ENCODE results near the gene NFE2L3.
"Not testable (repeated sequence)": the region's sequence is repeated elsewhere in the genome, so short reads cannot be mapped to it uniquely, and the experiment has no call there.

Gene NFE2L3

GRCh38 chr7:26169271-26169670 lies 17.3 kb downstream of the NFE2L3 start:
- no peak for DNase-seq

DNA sequence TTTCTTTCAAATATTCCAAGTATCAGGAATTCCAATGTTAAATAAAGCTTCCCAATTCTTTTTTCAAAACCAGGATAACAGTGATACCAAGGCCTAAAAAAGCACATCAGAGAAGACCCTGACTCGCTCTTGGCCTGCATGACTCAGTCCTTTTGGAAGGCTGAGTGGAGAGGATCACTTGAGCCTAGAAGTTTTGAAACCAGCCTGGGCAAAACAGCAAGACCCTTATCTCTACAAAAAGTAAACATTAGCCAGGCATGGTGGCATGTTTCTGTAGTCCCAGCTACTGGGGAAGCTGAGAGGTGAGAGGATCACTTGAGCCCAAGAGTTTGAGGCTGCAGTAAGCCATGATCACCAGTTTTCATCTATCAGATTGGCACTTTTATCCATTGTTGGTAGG lies 18.7 kb downstream of the NFE2L3 start:
- no peak for DNase-seq

- DNase-seq = no peak
Measured at GRCh38 chr7:26171601-26172000, 19.6 kb downstream of the NFE2L3 start.

DNA sequence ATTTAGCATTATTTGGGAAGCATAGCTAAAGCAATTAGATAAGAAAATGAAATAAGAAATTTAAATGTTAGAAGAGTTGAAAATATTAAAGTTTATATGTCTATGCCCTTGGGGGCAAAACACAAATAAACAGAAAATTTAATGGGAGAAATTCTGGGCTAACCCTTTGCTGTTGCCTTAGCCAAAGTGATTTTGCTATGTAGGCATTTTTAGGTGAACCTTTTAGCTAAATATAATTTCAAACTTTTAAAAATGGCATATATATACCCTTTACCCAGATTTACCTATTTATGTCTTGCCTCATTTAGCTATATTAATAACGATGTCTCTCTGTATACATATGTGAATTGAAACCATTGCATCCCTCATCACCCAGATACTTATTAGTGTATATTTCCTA lies 20.1 kb downstream of the NFE2L3 start:
- no peak for DNase-seq

GRCh38 chr7:26175903-26176302 lies 23.9 kb downstream of the NFE2L3 start:
- DNase-seq = not testable (repeated sequence)

GRCh38 chr7:26176696-26177095 lies 24.7 kb downstream of the NFE2L3 start:
- DNase-seq = not testable (repeated sequence)

GRCh38 chr7:26177269-26177668 lies 25.3 kb downstream of the NFE2L3 start:
- DNase-seq = not testable (repeated sequence)

GRCh38 chr7:26178272-26178960 lies 26.4 kb downstream of the NFE2L3 start:
- no peak for DNase-seq

- DNase-seq = no peak
Measured at GRCh38 chr7:26179422-26179821, 27.4 kb downstream of the NFE2L3 start.

- no peak for DNase-seq
Measured at GRCh38 chr7:26179826-26180497, 28.0 kb downstream of the NFE2L3 start.

- no peak for DNase-seq
Measured at GRCh38 chr7:26180792-26181198, 28.8 kb downstream of the NFE2L3 start.

DNA sequence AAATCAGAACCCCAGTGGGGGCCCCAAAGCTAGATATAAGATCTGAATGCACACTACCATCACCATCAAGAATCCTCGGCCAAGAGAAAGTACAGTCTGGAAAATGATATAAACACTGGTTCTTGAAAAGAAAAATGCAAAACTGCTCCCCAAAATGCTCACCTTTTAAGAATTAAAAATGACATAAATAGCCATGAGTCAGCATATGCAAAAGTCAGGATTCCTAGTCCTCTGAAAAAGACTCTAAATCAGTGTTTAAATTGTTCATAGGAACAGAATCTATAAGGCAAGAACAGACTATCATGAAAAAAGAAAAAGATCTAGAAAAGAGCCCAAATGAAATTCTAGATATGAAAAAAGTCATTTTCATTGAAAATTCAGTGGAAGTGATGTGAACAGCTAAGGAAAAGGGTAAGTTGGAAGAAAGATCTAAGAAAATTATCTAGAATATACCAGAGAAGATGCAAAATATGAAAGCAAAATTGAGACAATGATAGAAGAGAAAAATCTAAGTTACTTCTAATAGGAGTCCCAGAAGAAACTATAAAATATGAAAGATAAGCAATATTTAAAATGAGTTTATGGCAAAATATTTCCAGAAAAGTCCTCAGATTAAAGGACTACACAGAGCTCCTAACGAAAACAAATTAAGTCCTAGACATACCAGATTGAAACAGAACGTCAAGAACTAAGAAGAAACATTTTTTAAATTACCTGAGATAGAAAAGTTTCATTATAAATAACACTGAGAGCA lies 29.7 kb downstream of the NFE2L3 start:
- DNase-seq = no peak

DNA sequence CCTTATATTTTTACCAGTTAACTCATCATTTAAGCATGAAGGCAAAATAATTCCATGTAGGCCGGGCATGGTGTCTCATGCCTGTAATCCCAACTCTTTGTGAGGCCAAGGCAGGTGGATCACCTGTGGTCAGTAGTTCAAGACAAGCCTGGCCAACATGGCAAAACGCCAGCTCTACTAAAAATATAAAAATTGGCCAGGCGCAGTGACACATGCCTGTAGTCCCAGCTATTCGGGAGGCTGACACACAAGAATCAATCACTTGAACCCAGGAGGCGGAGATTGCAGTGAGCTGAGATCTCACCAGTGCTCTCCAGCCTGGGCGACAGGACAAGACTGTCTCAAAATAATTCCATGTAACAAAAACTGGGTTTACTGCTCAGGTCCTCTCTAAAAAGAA lies 30.3 kb downstream of the NFE2L3 start:
- DNase-seq = no peak

- no peak for DNase-seq
Measured at GRCh38 chr7:26182706-26183105, 30.7 kb downstream of the NFE2L3 start.

DNA sequence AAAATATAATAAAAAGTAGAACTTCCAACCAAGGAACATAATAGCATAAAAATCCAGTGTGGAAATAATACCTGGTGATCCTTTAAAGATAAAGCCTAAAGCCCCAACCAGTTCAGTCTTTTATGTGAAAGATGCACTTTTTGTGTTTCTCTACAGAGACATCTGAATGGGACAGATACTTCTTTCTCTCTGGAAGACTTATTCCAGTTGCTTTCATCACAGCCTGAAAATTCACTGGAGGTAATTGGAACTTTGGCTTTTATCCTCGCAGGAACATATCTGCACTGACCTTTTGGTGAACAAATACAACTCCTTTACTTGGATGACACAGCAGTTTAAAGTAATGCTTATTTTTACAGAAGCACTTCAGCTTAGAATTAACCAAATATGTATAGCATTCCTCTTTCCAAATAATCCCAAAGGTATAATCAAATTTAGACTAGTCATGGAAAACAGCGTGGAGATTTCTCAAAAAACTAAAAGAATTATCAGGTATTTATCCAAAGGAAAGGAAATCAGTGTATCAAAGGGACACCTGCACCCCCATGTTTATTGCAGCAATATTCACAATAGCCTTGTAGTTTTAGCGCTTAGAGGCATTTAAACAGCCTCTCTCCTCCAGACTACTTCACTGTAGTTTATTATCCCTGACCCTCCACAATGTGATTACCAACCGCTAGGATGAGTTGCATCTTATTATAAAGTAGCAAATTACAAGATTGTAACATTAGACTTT lies 31.7 kb downstream of the NFE2L3 start:
- DNase-seq = no peak

- not testable (repeated sequence) for DNase-seq
Measured at GRCh38 chr7:26184281-26185101, 32.5 kb downstream of the NFE2L3 start.

DNA sequence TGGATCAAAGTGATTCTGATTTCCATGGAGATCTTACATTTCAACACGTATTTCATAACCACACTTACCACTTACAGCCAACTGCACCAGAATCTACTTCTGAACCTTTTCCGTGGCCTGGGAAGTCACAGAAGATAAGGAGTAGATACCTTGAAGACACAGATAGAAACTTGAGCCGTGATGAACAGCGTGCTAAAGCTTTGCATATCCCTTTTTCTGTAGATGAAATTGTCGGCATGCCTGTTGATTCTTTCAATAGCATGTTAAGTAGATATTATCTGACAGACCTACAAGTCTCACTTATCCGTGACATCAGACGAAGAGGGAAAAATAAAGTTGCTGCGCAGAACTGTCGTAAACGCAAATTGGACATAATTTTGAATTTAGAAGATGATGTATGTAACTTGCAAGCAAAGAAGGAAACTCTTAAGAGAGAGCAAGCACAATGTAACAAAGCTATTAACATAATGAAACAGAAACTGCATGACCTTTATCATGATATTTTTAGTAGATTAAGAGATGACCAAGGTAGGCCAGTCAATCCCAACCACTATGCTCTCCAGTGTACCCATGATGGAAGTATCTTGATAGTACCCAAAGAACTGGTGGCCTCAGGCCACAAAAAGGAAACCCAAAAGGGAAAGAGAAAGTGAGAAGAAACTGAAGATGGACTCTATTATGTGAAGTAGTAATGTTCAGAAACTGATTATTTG lies 33.3 kb downstream of the NFE2L3 start:
- no peak for DNase-seq

GRCh38 chr7:26185844-26186180 lies 33.8 kb downstream of the NFE2L3 start:
- no peak for DNase-seq

GRCh38 chr7:26186364-26187311 lies 34.6 kb downstream of the NFE2L3 start:
- DNase-seq = no peak

DNA sequence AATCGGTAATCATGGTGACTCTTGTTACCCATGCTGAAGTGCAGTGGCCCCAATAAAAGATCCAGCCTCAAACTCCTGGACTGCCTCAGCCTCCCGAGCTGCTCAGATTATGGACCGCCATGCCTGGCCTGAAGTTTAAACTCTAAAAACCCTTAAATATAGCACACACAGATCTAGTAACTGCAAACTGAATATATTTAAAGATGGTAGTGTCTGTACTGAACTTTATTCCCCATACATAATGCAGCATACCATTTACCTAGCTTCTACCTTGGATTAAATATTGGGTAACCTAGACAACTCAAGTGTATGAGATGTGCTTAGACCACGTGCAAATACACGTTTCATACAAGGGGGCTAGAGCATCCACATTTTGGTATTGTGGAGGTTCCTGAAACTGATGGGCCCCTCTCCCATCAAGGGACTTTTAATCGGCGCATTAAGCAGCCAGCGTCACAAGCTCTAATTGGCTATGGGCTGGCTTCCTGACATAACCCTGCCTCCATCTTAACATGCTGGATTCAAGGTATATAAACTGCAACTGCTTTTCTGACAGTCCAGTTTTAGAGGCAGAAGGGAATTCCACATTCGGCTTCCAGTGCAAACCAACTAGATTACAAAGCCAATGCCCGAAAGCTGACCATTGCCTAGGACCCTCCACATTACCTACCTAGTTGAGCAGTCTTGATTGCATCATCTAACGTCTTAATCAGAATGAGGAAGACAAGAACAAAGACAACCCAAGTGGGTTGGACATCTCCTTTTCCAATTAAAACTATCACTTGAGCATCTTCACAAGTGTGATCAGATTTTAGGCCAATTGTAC lies 35.6 kb downstream of the NFE2L3 start:
- DNase-seq = no peak

Data from CD4-positive, alpha-beta T cell treated with Interleukin-17A for 4 hours (primary cell).